HG03469 (cell line): Measurements from ENCODE around the gene JDP2.
"Not testable (repeated sequence)": the region's sequence is repeated elsewhere in the genome, so short reads cannot be mapped to it uniquely, and the experiment has no call there.

Source experiments
- ATAC-seq: cut with Tn5 transposase; IDR thresholded peaks from one replicate; pipeline ENCODE4 v1.9.1; 2021; ENCODE audit warnings: mild to moderate bottlenecking, moderate library complexity, moderate number of reproducible peaks; ENCODE audit not compliant: unreplicated experiment

Gene JDP2, protein sequence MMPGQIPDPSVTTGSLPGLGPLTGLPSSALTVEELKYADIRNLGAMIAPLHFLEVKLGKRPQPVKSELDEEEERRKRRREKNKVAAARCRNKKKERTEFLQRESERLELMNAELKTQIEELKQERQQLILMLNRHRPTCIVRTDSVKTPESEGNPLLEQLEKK

DNA sequence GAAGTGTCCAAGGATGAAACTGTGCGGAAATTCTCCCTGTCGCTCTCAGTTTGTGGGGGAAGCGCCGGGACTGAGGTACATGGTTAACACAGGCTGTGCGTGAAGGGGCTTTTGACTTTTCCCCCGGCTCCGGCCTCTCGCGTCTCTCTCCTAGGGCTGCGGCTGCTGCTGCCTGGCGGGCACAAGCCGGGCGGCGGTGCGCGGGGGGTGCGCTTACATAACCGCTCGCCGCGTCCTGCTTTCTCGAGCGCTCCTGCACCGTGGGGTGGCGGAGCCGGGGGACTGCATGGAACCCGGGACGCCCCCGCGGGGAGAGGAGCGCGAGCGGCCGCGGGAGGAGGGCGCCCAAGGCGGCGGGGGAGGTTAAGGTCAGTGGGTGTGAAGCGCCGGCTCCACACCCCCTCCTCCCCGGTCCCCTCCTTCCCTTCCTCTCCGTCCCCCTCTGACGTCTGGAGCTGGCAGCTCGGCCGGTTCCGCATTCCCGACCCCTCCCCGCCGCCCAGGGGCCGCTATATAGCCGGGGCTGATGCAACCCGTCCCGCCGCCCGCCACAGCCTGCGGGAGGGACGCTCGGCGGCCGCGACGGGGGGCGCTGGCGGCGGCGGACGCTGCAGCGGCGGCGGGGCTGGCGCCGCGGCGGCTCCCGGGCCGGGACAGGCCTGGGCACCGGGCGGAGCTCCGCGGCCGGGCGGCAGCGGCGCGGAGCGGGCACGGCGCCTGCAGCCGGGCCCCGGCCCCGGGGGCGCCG, at the start of gene JDP2:
JDP2 (plus strand) TSS at position 541 of the 748 bp plus-strand sequence. CDS start 9,899 bp downstream, outside the sequence.
- ATAC-seq, result no peak

DNA sequence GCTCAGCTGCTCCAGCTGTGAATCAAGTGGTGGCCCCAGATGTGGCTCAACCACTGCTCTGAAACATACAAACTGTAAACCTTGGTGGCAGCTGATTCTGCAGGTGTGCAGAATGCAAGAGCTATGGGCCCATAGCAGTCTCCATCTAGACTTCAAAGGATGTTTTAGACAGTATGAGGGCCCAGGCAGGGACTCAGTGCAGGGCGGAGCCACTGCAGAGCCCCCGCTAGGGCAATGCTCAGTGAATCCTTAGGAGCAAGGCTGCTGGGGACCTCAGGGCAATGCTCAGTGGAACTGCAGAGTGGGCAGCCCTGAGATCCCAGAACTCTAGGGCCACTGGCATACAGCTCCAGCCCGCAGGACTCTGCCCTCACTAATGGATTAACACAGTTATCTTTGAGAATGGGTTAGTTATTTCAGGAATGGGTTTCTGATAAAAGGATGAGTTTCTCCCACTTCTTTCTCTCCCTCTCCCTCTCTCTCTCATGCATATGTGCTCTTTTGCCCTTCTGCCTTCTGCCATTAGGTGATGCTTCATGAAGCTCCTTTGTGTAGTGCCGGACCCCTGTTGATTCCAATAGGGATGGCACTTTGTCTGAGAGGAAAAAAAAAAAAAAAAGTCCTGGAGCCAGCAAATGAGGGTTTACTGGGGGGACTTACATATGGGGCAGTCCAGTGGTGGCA, 48.4 kb upstream of the JDP2 start:
- no peak for ATAC-seq

DNA sequence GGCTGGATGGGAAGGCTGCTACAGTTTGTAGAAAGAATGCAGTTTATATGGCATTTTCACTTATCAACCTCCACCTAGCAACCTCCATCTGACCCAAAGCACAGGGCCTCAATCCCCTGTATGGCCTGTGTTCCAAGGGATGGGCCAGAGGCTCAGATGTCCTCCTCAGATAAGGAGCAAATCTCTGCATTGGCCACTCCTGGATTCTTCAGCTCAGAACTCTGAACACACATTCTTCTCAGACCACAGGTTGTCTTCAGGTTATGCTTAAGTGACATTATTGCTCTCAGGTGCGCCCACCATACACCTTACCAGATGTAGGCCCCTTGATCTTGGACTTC, 47.9 kb upstream of the JDP2 start:
- no peak for ATAC-seq

DNA sequence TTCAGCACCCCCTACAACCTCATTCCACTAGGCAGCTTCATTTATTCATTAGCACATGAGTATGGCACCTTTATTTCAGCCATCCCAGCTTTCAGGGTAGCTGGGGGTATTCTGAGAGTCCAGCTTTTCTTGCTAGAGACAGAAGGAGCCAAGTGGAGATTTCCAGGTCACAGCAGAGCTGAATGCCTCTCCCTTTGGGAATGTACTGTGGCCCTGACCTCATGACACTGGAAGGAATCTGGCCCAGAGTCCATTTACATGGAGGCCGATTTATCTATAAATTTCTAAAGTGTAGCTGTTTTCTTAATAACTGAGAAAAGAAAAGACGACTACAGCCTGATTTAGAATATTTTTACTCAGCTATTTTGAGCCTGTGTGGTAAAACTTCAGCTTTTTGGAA, 47.2 kb upstream of the JDP2 start:
- no peak for ATAC-seq

DNA sequence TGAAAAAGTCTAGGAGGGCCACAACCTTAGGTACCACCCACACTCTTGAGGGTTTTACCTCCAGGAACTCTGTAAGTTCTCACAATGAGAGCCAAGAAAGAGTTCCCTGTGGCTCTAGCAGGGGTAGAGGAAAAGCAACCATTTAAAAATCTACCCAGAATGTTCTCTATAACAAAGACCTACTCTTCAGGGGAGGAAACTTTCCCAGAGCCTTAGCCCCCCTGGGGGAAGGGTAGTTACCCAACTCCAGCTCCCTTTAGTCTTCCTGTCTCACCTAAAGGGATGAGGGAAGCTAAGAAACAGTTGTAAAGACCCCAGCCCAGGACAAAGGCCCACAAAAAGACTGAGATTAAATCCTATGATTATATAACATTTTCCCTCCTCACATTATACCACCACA, 46.2 kb upstream of the JDP2 start:
- no peak for ATAC-seq

DNA sequence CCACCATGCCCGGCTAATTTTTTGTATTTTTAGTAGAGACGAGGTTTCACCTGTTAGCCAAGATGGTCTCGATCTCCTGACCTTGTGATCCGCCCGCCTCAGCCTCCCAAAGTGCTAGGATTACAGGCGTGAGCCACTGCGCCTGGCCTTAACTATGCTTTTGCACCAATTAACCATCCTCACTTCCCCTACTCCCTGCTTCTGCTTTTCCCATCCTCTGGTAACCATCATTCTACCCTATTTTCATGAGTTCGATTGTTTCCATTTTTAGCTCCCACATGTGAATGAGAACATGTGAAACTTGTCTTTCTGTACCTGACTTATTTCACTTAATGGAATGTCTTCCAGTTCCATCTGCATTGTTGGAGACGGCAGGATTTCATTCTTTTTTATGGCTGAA, 44.6 kb upstream of the JDP2 start:
- not testable (repeated sequence) for ATAC-seq

DNA sequence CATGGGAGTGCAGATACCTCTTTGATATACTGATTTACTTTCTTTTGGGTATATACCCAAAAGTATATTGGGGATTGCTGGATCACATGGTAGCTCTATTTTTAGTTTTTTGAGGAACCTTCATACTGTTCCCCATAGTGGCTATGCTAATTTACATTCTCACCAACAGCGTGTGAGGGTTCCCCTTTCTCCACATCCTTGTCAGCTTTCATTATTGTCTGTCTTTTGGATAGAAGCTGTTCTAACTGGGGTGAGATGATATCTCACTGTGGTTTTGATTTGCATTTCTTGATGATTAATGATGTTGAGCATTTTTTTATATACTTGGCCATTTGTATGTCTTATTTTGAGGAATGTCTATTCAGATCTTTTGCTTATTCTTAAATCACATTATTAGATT, 44.1 kb upstream of the JDP2 start:
- ATAC-seq, result no peak

DNA sequence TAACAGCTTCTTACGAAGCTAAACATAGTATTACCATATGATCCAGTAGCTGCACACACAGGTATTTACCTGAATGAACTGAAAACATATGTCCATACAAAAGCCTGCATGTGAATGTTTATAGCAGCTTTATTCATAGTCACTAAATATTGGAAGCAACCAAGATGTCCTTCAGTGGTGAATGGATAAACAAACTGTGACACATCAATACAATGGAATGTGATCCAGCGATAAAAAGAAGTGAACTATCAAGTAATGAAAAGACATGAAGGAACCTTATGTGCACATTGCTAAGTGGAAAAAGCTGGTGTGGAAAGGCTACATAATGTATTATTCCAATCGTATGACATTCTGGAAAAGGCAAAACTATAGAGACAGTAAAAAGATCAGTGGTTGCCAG, 38.1 kb upstream of the JDP2 start:
- no peak for ATAC-seq

DNA sequence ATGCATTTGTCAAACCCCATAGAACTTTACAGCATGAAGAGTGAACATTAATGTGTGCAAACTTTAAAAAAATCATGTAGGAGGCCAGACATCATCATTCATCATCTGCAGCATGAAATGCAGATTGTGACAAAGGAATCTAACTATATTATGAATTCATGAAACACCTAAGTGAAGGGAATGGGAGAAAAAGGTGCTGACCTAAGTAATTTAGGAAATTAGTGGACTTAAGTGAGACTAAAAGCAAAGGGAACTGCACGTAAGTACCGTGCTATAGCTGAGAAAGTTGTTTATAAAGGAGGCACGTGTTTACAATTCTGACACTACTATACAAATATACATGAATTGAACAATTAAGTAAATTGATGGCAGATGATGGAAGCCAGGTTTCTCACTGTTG, 37.6 kb upstream of the JDP2 start:
- no peak for ATAC-seq

DNA sequence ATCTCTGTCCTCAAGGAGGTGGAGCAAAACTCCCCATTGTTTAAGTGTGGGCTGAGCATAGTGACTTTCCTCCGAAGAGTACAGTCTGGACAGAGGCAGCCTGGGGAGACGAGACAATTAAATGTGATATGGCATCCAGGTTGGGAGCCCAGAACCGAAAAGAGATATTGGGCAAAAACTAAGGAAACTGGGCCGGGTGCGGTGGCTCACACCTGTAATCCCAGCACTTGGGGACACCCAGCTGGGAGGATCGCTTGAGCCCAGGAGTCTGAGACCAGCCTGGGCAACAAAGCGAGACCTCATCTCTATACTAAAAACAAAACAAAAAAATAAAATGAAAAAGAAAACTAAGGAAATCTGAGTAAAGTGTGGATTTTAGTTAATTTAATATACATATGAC, 35.9 kb upstream of the JDP2 start:
- no peak for ATAC-seq

DNA sequence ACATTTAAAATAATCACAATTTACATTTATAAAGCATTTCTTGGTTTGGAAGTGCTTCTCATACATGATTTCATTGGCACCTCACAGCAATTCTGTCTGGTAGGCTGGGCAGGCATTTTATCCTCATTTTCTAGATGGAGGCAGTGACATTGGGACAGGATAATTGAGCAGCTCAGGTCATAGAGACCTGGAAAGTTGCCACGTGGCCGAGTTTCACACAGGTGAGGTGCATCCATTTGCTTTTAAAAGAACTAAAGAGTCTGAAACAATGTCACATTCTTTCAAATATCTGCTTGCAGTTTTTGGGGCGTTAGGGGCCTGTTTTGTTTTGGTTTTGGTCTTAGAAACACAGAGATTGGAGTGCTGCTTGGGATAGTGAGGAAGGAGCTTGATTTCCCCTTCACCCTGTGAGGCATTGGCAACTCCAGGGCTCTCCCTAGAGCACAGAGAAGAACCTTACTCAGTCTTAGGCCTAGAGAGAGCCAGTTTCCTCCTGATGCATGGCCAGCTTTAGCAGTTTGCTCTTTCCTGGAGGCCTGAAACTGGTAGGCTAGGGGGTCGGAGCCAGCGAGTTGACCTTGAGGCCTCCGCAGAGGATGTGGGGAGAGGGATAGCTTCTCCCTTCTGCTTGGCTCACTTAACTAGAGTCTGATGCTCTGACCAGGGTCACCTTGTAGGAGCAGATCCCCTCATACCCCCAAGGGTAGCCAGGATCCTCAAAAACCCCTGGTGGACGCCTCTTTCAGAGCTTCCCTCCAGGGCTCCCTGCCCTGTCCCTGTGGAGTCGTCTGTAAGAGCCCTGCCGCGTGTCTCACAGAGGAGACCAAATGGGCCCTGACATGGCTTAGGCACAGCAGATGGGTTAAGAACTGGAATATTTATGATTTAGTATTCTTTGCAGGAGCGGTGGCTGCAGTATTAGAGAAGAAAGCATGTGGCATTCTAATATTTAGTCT, 34.9 kb upstream of the JDP2 start:
- ATAC-seq, result no peak

DNA sequence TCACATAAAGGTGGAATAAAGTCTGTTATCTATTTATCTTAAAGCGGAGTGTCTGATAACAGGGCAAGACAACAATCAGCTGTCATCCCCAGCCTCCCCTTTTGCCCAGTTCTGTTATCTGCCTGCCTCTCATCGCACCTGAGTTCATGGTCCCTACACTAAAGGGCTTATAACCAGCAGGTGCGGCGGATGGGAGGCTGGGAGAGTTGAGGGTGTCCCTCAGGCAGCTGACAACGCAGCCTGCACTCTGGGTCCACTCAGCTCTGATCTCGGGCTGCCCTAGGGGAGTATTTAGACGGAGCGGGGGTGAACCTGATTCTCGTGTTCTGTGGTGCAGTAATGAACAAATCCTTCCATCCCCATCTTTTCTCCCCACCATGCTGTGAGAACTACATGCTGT, 34.0 kb upstream of the JDP2 start:
- ATAC-seq, result no peak

DNA sequence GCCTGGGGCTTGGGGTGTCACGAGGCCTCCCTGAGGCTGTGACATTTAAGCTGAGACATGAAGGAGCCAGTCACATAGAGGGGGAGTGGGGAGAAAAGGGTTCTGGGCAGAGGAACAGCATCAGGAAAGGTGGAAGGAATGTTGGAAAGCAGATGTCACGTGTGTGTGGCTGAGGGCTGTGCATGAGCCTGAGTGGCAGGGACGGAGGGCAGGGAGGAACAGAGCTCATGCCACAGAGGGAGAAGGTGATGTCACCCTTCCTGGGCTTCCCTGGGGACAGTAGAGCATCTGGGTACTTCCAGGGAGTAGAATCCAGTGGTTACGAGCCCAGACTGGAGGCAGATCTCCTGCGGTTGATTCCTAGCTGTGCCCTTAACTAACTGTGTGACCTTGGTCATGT, 32.0 kb upstream of the JDP2 start:
- no peak for ATAC-seq

DNA sequence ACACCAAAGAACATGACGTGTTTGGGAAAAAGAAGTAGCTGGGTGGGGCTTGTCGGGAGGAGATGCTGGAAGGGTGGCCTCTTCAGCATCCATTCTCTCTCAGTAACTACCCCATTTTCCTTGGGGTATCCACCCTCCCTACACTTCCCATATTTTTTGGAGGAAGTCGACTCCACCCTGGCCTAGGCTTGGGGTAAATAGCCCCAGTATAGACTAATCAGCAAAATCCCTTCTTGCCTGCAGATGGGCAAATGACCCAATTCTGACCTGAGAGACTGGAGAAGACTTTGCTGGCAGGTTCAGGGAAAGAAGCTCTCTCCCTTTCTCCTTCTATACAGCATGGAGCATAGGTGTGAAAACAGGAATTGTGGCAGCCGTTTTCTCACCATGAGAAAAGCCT, 28.5 kb upstream of the JDP2 start:
- ATAC-seq, result no peak

DNA sequence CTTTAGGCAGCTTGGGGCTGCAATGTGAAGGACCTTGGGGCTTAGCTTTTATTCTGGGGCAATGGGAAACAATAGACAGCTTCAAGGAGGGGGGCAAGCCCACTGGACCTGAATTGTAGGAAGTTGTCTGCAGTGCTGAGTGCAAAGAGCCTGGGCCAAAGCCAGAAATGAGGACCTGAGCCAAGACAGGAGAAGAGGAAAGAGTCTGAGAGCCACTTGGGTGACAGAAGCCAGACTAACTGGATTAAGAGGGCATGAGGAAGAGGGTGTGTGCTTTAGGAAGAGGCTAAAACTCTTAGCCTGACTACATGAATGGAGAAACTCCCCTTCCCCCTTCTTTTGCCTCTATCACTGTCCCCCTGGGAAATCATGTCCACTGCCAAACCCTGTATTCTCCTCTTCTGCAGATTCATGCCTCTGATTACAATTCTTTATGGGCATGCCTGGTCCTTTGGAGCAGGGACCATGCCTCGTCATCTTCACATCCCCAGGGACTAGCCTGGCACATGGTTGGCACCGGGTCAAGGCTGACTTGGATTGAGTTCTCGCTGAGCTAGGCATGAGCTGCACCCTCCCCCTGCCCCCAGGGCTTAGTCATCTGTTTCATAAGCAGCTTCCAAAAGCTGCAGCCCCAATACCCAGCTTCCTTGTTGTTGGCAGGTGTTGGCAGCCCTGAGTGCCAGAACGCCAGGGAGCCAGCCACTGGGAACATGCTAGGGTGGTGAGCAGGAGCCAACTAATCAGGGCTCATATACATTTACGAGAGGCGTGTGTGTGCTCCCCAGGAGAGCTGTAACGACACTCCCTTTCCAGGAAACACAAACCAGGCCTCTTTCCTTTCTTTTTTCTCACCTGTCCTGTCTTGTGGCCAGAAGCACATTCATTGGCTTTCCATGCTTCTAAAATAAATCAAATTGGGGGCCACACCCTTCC, 27.7 kb upstream of the JDP2 start:
- ATAC-seq, result no peak

DNA sequence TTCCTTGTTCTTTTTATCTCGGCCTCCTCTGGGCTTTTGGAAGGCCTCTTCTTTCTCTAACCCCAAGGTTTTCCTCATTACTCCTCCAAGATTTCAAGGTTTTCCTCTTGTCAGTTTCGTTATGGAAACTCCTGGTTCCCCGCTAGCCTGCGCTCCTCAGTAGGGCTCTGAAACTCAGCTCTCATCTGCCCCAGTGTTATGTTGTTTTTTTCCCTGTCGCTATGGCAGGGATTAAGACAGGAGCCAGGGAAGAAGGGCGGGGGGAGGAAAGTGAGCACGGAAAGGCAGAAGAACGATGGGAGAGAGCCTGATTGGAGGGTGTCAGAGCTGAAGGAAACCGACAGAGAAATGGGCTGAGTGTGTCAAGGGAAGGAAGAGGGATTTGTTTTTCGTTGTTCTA, 26.5 kb upstream of the JDP2 start:
- no peak for ATAC-seq

DNA sequence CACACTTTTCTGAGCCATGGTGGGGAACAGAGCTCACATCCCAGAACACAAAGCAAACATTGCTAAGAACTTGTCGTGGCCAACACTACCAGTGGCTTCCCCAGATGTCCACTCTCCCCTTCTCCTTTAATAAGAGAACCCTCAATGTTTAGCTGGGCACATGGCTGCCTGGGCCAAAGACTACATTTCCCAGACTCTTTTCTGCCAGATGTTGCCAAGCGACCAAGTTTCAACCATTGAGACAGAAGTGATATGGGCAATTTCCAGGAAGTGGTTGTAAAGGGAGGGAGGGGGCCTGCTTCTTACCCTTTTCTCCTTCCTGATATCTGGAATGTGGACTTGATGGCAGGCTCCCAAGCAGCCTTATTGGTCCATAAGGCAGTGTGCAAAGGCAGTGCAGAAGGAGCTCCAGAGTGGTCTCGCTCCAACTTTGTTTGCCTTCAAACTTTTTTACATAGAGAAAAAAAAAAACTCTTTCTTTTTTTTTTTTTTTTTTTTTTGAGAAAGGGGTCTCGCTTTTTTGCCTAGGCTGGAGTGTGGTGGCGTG, 24.9 kb upstream of the JDP2 start:
- ATAC-seq, result no peak

DNA sequence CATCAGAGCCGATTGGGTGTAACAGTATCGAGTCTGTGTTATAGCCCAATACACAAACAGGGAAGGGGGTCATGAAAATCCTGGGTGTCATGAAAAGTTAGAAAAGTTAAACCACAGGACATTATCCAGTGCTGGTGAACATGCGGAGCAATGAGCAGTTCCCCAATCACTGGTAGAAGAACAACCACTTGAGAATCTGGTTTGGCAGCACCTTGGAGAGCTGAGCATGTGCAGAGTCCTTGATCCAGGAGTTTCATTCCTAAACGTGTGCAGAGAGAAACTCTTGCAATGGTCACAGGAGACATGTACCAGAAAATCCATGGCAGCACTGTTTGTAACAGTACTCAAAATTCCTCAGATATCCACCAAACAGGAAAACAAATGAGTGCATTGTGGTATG, 23.0 kb upstream of the JDP2 start:
- ATAC-seq, result no peak

DNA sequence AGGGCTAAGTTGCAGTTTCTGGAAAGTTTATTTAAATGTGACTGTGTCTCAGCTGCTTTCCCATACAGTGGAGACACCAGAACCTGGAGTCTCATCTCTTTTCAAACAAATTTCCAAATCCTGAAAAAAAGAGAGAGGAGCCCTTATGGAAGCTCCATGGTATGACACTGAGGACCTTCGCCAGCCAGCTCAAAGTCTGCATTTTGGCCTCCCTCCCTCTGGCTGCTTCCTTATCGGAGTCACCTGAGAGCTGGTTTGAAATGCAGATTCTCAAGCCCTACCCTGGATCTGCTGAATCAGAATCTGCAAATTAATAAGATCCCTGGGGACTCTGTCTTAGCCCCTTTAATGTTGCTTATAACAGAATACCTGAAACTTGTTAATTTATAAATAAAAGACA, 21.7 kb upstream of the JDP2 start:
- ATAC-seq, result no peak

DNA sequence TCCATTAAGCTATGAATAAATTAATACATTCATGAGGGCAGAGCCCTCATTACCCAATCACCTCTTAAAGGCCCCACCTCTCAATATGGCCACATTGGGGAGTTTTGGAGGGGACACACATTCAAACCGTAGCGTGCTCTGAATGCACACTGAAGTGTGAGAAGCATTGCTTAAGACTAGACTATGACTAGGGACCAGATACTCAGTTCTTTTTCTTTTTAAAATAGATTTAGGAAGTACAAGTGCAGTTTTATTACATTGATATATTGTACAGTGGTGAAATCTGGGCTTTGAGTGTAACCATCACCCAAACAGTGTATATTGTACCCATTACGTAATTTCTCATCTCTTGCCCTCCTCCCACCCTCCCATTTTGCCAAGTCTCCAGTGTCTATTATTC, 21.0 kb upstream of the JDP2 start:
- ATAC-seq, result no peak
